IMR-90 (cell line): ENCODE measurements around the gene SERINC3. TPM values are rescaled to one million over a fixed set of nuclear protein-coding genes. Genes with fewer than 3 reads are reported as not detected.

Experiments used
- ATAC-seq: fragments of 200-7000 bp; cut with Tn5 transposase; 2 replicates; pipeline ENCODE4 v1.9.1; 2020; ENCODE audit warnings: low read depth, mild to moderate bottlenecking, moderate library complexity
- BruUV-seq: library from RNA; stranded (reverse); fragments of 400-500 nt; replicated peaks from 2 replicates; lab custom pipeline; 2021; lab: Mats Ljungman, UMichigan
- CTCF ChIA-PET: fragments of 300-600 bp; formaldehyde crosslinking; extraction: SDS; loops from one replicate; lab custom pipeline; 2021; ENCODE audit warnings: antibody characterized with exemption; lab: Yijun Ruan, JAX
- POLR2A ChIA-PET: fragments of 300-600 bp; sonication (Branson Sonifier 250); formaldehyde crosslinking; loops from one replicate; lab custom pipeline; 2022; ENCODE audit warnings: antibody characterized with exemption; ENCODE audit not compliant: unreplicated experiment; lab: Charles Lee
- DNase-seq: peaks from one replicate; pipeline ENCODE4 v3.0.0; 2013
- H2AFZ ChIP-seq: replicated peaks from 2 replicates; pipeline ENCODE3; 2013; ENCODE audit warnings: low read length, mild to moderate bottlenecking; ENCODE audit not compliant: poor library complexity
- H2AK5ac ChIP-seq: 2 replicates; pipeline ENCODE4 v1.6.1; 2013; ENCODE audit warnings: low read depth, low read length, inconsistent platforms
- H2AK9ac ChIP-seq: replicated peaks from 2 replicates; pipeline ENCODE3; 2013; ENCODE audit warnings: mild to moderate bottlenecking, low read depth, low read length, moderate library complexity; ENCODE audit not compliant: poor library complexity
- H2BK120ac ChIP-seq: 2 replicates; pipeline ENCODE4 v1.6.1; 2013; ENCODE audit warnings: low read depth, low read length, inconsistent platforms
- H2BK15ac ChIP-seq: 3 replicates; pipeline ENCODE4 v1.6.1; 2013; ENCODE audit warnings: low read depth, low read length, inconsistent platforms
- H2BK20ac ChIP-seq: 2 replicates; pipeline ENCODE4 v1.6.1; 2013; ENCODE audit warnings: low read depth, mild to moderate bottlenecking, inconsistent platforms, low read length, moderate library complexity
- H2BK5ac ChIP-seq: 2 replicates; pipeline ENCODE4 v1.6.1; 2013; ENCODE audit warnings: mild to moderate bottlenecking, low read depth, low read length, inconsistent platforms; ENCODE audit not compliant: poor library complexity, severe bottlenecking
- H3K14ac ChIP-seq: replicated peaks from 2 replicates; pipeline ENCODE4 v1.6.1; 2013; ENCODE audit warnings: low read depth, low read length, inconsistent platforms
- H3K18ac ChIP-seq: 2 replicates; pipeline ENCODE4 v1.6.1; 2013; ENCODE audit warnings: low read depth, low read length, control low read depth
- H3K23ac ChIP-seq: 2 replicates; pipeline ENCODE4 v1.6.1; 2013; ENCODE audit warnings: low read depth, low read length, inconsistent platforms
- H3K27ac ChIP-seq: 2 replicates; pipeline ENCODE4 v1.5.1; 2013; ENCODE audit warnings: mild to moderate bottlenecking, control low read depth, low read length; ENCODE audit not compliant: insufficient read depth
- H3K27me3 ChIP-seq: 2 replicates; pipeline ENCODE4 v1.6.1; 2013; ENCODE audit warnings: low read length; ENCODE audit not compliant: control insufficient read depth, insufficient read depth
- H3K36me3 ChIP-seq: 2 replicates; pipeline ENCODE4 v1.6.1; 2013; ENCODE audit warnings: low read length, mixed read lengths; ENCODE audit not compliant: control insufficient read depth, insufficient read depth
- H3K4ac ChIP-seq: 2 replicates; pipeline ENCODE4 v1.6.1; 2013; ENCODE audit warnings: low read depth, low read length, inconsistent platforms
- H3K4me1 ChIP-seq: 2 replicates; pipeline ENCODE4 v1.6.1; 2013; ENCODE audit warnings: low read length, mixed read lengths; ENCODE audit not compliant: control insufficient read depth, insufficient read depth
- H3K4me2 ChIP-seq: 2 replicates; pipeline ENCODE4 v1.6.1; 2013; ENCODE audit warnings: low read depth, mild to moderate bottlenecking, control low read depth, low read length, moderate library complexity
- H3K4me3 ChIP-seq: 2 replicates; pipeline ENCODE4 v1.5.1; 2013; ENCODE audit warnings: low read depth, mild to moderate bottlenecking, control low read depth, low read length, moderate library complexity; ENCODE audit not compliant: insufficient read depth
- H3K56ac ChIP-seq: 2 replicates; pipeline ENCODE4 v1.6.1; 2013; ENCODE audit warnings: low read length, inconsistent platforms; ENCODE audit not compliant: insufficient read depth; ENCODE audit errors: extremely low read depth
- H3K79me1 ChIP-seq, 2 experiments: 2 replicates each; pipeline ENCODE4 v1.6.1; 2013; ENCODE audit warnings: low read length in 2 of 2, inconsistent platforms in 1 of 2, low read depth in 1 of 2
- H3K9ac ChIP-seq: 2 replicates; pipeline ENCODE4 v1.6.1; 2013; ENCODE audit warnings: low read depth, low read length, control low read depth
- H3K9me1 ChIP-seq: 2 replicates; pipeline ENCODE4 v1.6.1; 2013; ENCODE audit warnings: low read length, inconsistent platforms; ENCODE audit not compliant: insufficient read depth
- H3K9me3 ChIP-seq: 2 replicates; pipeline ENCODE4 v1.6.1; 2013; ENCODE audit warnings: low read length; ENCODE audit not compliant: control insufficient read depth, insufficient read depth
- H4K20me1 ChIP-seq: 2 replicates; pipeline ENCODE4 v1.6.1; 2013; ENCODE audit warnings: low read length, inconsistent platforms; ENCODE audit not compliant: insufficient read depth
- H4K5ac ChIP-seq: 2 replicates; pipeline ENCODE4 v1.6.1; 2013; ENCODE audit warnings: mild to moderate bottlenecking, low read depth, low read length, control low read depth
- H4K8ac ChIP-seq, 2 experiments: 2 replicates each; pipeline ENCODE4 v1.6.1; 2013; ENCODE audit warnings: low read depth in 2 of 2, low read length in 2 of 2, control low read depth in 1 of 2, inconsistent platforms in 1 of 2
- H4K91ac ChIP-seq: 2 replicates; pipeline ENCODE4 v1.6.1; 2013; ENCODE audit warnings: low read depth, low read length, inconsistent platforms; ENCODE audit not compliant: insufficient read depth
- CEBPB ChIP-seq: IDR thresholded peaks from 2 replicates; pipeline ENCODE4 v1.6.1; 2012; ENCODE audit warnings: low read depth, low read length, improper control_type of control experiment
- CHD1 ChIP-seq: IDR thresholded peaks from 2 replicates; pipeline ENCODE4 v1.6.1; 2012; ENCODE audit warnings: low read depth, low read length, improper control_type of control experiment
- ELK1 ChIP-seq: fragments of 150-350 bp; IDR thresholded peaks from 2 replicates; pipeline ENCODE4 v1.6.1; 2016; ENCODE audit warnings: low read depth, mild to moderate bottlenecking, low read length, moderate library complexity, borderline replicate concordance
- FOS ChIP-seq: fragments of 150-350 bp; IDR thresholded peaks from 2 replicates; pipeline ENCODE4 v1.6.1; 2016; ENCODE audit warnings: low read depth, low read length
- MAFK ChIP-seq: IDR thresholded peaks from 2 replicates; pipeline ENCODE4 v1.6.1; 2012; ENCODE audit warnings: low read depth, low read length, improper control_type of control experiment
- USF2 ChIP-seq: fragments of 150-350 bp; IDR thresholded peaks from 2 replicates; pipeline ENCODE4 v1.6.1; 2017; ENCODE audit warnings: mild to moderate bottlenecking, antibody characterized with exemption, low read length, low read depth
- WGBS, 2 experiments: methylation state at CpG; one replicate each; pipeline versions ENCODE4 v1.1.5 to v1.1.7; 2013; ENCODE audit warnings: missing lambda C conversion rate in 2 of 2; ENCODE audit not compliant: insufficient read length in 1 of 2; ENCODE audit errors: extremely low coverage in 2 of 2; 5-methylcytosine and 5-hydroxymethylcytosine counted together
- dilution Hi-C: fragments of 300-500 bp; cut with HindIII; formaldehyde crosslinking; loops from one replicate; pipeline ENCODE4 v1.14.3; 2018; ENCODE audit warnings: low sequenced_read_pairs; ENCODE audit not compliant: unreplicated experiment
- in situ Hi-C: fragments of 300-500 bp; cut with MboI; formaldehyde crosslinking; loops from 3 replicates; pipeline ENCODE4 v1.14.3; 2019; ENCODE audit warnings: low sequenced_read_pairs, inconsistent platforms, mixed read lengths
- intact Hi-C: fragments of 100-400 bp; cut with micrococcal nuclease; formaldehyde crosslinking; loops from 2 replicates; pipeline ENCODE4 v1.10.0; 2022
- polyA plus RNA-seq, 3 experiments: library from polyadenylated mRNA; depleted of rRNA; stranded (reverse); fragments of >200 nt; gene quantifications; 2 replicates each; pipeline ENCODE4 v1.2.3, GENCODE V29; 2012; ENCODE audit warnings: low replicate concordance in 1 of 3
- total RNA-seq: library from RNA; depleted of rRNA; stranded (reverse); fragments of >200 nt; gene quantifications from 2 replicates; pipeline ENCODE4 v1.2.3, GENCODE V29; 2012

Gene SERINC3
- total and polyA plus RNA-seq, 2 of the 4 experiments (the other 2 are of a cell fraction), result 101 to 132 TPM

DNA sequence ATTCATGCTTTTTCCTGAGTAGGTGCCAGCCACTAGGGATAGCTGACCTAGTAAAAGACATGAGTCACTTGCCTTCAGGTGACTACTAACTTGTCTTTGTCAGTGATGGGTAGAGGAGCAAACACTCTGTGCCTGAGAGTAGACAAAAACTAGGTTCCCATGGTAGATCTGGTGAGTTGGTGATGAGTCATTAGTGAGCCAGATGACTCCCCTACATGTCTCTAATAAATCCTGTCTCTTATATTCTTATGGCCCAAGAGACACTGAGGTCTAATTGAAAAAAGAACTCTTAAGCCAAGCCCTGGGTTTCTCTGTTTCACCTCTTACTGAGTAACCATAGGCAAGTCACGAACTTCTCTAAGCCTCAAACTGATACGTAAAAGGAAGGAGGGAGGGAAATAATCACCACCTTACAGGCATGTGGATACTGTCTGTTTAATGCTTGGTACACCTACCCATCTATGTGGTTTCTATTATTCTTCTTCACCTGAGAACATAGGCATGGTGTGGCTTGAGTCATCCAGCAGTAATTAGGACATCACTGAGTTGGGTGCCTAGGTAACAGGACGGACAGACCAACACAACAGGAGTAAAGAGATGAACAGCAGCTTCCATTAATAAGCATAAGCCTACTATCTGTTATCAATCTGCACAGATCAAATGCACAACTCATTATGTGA lies 25.9 kb downstream of the SERINC3 start (continued):
- TF ChIP-seq USF2, result peak; percentile 25; the same call in 1 of the 2 replicates

DNA sequence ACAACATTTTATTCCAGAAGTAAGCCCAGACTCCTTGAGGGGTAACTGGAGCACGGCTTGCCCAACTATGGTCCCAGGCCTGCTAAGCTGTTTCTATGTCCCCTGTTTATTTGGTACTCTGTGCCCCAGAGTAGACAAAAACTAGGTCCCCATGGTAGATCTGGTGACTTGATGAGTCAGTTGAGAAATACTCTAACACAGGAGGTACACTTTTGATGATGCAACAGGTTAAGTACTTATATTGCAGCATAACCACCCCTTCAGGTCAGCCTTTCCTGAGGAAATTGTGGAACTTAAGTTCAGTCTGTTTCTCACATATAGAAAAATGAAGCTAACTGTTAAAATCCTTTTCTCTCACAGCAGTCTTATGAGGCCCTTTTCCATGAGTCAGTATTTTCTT lies 26.6 kb downstream of the SERINC3 start:
- no peak overlapping the region for H3K9ac ChIP-seq
- ChIA-PET CTCF (interaction anchor here (0.5 kb wide), 1 partner anchor 82 kb away, joined by 3 read pairs; no protein-coding TSS in a partner anchor), POLR2A (no interaction called here)
- BruUV-seq, result no TSS peak
- H2AK9ac ChIP-seq, result no peak overlapping the region
- no peak overlapping the region for H2AFZ ChIP-seq
- no peak overlapping the region for H3K4me3 ChIP-seq
- peak overlapping the region; percentile 80 for H2AK5ac ChIP-seq
- H3K4ac ChIP-seq, result peak overlapping the region; percentile 76; the same call in 1 of the 2 replicates
- peaks cover 31% of the 10 kb centered on the region for H3K4me1 ChIP-seq
- peak overlapping the region; percentile 50 for H2BK20ac ChIP-seq
- peak overlapping the region; percentile 63 for H2BK120ac ChIP-seq
- H4K8ac ChIP-seq, result peak overlapping the region; percentile 16 to 57; a peak in 3 of 4 replicates
- peaks cover 23% of the 10 kb centered on the region for H3K36me3 ChIP-seq
- peak overlapping the region; percentile 61 for H3K14ac ChIP-seq
- TF ChIP-seq FOS (peak; percentile 55; the same call in 1 of the 2 replicates), MAFK (no peak), CHD1 (0 out of 2 replicates have a peak, but pooled peaks have one; percentile 75), ELK1 (no peak), CEBPB (peak; percentile 97)
- H3K9me3 ChIP-seq, result no peaks in the 10 kb centered on the region
- in situ Hi-C loops (loop anchor here (25.0 kb wide), 1 partner anchor 1292 kb away; the partner anchor contains the start of genes DNTTIP1 and WFDC3), intact Hi-C loops (loop anchor here (5.0 kb wide), 1 partner anchor 117 kb away; no protein-coding TSS in a partner anchor), dilution Hi-C loops (no loop called here)
- H2BK5ac ChIP-seq, result peak overlapping the region; percentile 98
- no CpG with 5 or more reads among the region's 1 CpG for WGBS, 2 experiments
- ATAC-seq, result no peak
- H3K18ac ChIP-seq, result peak overlapping the region; percentile 48; the same call in 1 of the 2 replicates
- no peaks in the 10 kb centered on the region for H3K27me3 ChIP-seq
- peaks cover 12% of the 10 kb centered on the region; the same call in 1 of the 2 replicates for H4K20me1 ChIP-seq
- H4K5ac ChIP-seq, result no peak overlapping the region; the same call in 1 of the 2 replicates
- DNase-seq, result peak; percentile 87
- H3K9me1 ChIP-seq, result peaks cover 18% of the 10 kb centered on the region
- 0 out of 2 replicates have a peak overlapping the region, but pooled peaks have one; percentile 16 for H3K4me2 ChIP-seq
- peaks cover 16 to 50% of the 10 kb centered on the region in 2 experiments for H3K79me1 ChIP-seq
- H4K91ac ChIP-seq, result peak overlapping the region; percentile 37; the same call in 1 of the 2 replicates
- H3K27ac ChIP-seq, result peak overlapping the region; percentile 64
- peak overlapping the region; percentile 9 for H3K23ac ChIP-seq
- H2BK15ac ChIP-seq, result peak overlapping the region; percentile 35; the same call in 2 of the 3 replicates
- peak overlapping the region; percentile 0; the same call in 1 of the 2 replicates for H3K56ac ChIP-seq
